ENCODE results near the gene HMGN4.

Gene HMGN4

DNA sequence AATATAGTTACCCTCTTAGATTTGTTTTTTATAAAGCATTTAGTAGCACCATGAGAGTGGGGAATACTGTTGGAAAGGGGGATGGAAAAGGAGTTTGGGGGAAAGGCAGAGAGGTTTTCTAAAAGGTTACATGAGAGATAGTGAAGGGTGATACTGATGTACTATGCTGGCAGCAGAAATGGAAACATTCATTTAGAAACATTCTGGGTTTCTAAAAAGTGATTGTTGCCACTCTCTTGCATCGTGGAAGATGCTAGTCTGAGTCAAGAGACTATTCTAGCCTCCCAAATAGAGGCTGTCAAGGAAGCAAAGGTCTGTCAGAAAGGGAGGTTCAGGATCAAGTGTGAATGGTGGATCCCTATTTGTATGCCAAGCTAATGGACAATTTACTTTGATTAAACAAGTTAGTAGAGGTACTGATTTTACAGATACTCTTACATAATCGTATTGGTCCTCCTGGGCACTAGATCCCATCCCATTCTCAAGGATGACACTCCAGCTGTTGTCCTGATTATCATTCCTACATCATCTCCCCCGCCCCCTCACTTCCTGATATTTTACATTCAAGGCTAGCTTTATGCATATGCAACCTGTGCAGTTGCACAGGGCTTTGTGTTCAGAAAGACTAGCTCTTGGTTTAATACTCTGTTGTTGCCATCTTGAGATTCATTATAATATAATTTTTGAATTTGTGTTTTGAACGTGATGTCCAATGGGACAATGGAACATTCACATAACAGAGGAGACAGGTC is 43.2 kb downstream of the HMGN4 start:
- no peak for DNase-seq

DNA sequence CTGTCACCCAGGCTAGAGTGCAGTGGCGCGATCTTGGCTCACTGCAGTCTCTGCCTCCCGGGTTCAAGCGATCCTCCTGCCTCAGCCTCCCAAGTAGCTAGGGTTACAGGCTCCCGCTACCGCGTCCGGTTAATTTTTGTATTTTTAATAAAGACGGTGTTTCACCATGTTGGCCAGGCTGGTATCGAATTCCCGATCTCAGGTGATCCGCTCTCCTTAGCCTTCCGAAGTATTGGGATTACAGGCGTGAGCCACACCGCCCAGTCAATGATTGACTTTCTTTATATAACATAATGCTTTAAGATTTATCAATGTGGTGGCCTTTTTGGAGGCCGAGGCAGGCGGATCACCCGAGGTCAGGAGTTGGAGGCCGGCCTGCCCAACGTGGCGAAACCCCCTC is 50.8 kb downstream of the HMGN4 start:
- DNase-seq: no peak

DNA sequence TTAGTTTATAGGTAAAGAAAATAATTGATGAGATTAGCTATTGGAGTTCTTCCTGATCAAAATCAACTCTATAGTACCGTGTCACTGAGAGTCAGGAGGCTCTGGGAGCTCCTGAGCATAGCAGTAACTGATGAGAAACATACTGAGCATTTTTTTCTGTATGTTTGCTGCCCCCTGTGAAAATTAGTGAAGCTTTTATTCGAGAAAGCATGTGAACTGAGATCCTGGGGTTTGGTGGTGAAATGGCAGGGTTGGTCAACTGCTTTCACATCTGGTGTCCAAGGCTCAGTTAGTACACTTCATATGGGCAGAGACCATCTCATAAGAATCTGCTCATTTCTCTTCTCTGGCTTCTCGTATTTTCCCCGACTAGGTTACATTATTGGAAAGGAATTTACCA is 54.5 kb downstream of the HMGN4 start:
- DNase-seq: no peak

DNA sequence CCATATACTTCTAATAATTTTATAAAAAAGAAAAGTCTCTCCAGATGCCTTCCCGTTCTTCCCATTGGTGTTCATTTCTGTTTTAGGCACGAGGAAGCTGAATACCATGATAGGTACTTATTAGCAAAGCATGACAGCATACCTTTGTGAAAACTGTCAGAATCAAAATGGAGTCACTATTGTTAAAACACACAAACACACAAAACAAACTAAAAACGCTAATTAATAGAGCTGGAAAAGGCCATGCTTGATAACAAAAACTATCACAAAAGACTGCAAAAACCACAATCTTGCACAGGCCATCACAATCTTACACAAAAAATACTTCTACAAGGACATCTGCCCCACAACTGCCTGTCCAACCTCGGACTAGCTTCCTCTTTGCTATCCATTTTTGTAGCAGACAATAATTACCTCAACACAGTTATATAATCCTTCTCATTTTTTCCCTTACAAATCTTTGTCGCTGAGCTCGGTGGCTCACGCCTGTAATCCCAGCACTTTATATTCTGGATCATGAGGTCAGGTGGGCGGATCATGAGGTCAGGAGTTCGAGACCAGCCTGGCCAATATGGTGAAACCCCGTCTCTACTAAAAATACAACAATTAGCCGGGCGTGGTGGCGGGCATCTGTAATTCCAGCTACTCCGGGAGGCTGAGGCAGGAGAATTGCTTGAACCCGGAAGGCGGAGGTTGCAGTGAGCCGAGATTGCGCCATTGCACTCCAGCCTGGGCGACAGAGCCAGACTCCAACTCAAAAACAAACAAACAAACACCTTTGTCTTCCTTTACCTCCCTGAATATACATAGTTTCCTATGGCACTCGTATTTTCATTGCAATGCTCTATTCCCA is 55.3 kb downstream of the HMGN4 start:
- no peak for DNase-seq

DNA sequence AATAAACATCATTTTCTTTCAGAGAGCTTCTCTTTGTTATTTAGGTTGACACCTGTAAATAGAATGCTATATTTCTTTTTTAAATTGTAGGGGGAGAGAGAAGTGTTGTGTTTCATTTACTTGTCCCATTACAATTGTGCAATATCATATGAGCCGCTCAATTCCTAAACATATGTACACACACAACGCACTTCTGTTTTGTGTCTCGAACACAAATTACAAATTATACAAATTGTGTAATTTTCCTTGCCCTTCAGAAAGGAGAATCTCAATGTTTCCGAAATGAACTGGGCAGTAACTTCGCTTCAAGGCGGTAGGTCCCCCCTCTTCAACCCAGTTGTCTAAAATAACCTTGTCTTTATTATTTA is 55.9 kb downstream of the HMGN4 start:
- DNase-seq: no peak

DNA sequence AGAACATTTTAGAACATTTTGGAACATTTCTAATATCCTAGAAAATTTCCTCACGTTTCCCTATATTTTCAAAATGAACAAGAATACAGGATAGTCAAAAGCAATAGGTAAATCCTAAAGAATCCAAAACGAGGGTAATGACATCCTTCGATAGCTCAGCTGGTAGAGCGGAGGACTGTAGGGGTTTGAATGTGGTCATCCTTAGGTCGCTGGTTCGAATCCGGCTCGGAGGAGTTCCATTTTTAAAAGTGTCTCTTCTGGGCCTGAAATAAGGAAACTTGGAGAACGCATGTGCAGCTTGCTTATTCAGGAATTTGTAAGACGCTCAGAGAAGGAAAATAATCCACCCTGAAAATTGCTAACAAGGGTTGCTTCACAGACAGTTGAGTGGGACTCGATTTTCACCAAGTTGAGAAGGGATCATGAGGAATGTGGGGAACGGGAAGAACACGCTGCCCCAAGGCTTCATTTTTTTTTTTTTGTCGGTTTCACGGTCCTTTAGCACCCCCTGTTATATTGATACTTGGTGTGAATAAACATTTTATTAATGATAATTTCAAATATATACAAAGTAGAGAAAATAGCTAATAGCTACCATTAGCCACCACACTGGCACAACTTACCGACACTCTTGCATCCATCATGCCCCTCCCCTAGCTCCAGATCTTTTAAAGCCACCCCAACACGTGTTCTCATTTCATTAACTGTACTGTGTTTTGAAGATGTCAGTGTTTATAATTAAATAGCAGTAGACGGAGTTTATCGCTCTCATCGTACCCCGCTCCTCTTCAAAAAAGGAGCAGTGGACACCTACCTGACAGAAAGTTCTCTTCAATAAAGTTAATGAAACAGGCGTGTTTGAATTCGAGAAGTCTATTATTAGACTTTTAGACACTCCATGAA is 56.8 kb downstream of the HMGN4 start:
- peak; percentile 43 for DNase-seq

DNA sequence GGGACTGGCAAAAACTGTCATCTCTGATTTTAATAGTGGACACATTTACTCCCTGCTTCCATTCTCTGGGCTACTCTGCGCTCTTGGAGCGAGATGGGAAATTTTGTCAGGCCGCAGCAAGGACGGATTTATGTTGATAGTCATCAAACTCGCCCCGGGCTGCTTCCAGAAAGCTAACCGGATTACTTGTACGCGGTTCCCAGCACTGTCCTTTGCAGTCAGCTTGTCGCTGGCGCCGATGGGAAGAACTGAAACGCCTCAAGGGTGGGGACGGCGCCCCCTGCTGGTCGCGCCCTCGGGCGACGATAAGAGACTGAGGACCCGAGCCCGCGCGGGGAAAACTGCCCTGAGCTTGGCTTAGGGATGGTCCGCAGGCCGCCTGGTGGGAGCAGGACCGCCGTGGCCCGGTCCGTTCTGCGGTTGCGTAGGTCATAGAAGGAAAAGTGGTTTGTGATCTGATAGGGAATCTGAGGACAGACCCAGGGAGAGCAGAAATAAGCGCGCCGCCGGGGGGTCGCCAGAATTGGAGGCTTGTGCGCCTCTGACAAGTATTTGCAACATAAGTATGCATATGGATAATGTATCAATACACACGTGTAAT is 57.6 kb downstream of the HMGN4 start:
- peak; percentile 85 for DNase-seq
